DLD1 (cell line): Measurements from ENCODE around the gene CACNB1.

Source experiments
- in situ Hi-C: cut with HindIII; loops from 2 replicates; pipeline ENCODE4 v1.10.0; 2017; ENCODE audit warnings: low sequenced_read_pairs

The CACNB1 gene

DNA sequence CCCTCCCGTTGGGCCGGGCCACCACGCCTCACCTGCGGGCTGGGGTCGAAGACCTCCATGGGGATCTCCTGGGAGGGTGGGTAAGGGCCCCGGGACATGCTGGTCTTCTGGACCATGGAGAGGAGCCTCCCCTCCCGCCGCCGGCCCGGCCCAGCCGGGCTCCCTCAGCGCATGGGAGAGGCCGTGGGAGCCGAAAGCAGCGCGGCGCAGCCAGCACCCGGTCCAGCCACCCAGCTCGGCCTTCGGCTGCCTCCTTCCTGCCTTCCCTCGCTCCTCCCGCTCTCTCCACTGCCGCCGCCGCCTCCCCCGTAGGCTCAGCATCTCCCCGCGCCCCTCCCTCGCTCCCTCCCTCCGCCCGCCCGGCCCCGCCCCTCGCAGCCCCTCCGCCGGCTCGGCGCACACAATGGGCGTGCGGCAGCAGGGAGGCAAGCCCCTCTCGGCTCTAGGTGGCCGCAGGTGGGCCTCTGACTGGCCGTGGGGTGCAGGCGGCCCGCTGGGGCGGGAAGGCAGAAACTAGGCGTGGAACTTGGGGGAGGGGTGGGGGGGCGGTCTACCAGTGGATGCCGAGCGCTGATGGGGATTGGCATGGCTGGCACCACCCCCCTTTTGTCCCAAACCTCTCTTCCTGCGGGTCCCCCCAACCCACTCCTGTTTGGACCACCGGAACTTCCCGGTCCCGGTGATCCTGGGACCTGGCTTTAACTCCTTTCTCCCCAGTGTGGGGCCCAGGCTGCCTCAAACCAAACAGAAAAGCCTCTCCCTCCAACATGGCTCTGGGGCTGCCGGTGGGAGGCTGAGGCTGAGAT, at the start of gene CACNB1:
CACNB1 (minus strand) TSS at position 290 of the 806 bp plus-strand sequence; CDS start at position 116, 174 bp downstream.
- in situ Hi-C loops, result loop anchor here (25.0 kb wide), 1 partner anchor 310 kb away; no protein-coding TSS in a partner anchor

DNA sequence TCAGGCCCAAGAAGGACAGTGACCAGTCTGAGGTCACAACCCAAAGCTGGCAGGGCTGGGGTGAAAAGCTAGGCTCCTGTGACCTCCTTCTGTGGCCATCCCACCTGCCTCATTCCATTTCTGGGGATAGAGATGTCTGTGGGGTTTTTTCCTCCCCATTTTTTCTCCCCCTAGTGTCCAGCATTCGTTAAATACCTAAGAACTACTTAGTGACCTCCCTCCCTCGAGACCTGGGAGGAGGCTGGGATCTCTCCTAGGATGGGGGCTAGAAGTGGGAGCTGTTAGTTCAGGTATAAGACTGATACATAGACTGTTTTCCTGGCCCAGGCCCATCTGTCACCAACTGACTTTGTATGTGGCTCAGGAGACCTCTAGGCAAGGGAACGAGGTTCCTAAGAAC, 48.8 kb upstream of the CACNB1 start:
- in situ Hi-C loops, result no loop called here

DNA sequence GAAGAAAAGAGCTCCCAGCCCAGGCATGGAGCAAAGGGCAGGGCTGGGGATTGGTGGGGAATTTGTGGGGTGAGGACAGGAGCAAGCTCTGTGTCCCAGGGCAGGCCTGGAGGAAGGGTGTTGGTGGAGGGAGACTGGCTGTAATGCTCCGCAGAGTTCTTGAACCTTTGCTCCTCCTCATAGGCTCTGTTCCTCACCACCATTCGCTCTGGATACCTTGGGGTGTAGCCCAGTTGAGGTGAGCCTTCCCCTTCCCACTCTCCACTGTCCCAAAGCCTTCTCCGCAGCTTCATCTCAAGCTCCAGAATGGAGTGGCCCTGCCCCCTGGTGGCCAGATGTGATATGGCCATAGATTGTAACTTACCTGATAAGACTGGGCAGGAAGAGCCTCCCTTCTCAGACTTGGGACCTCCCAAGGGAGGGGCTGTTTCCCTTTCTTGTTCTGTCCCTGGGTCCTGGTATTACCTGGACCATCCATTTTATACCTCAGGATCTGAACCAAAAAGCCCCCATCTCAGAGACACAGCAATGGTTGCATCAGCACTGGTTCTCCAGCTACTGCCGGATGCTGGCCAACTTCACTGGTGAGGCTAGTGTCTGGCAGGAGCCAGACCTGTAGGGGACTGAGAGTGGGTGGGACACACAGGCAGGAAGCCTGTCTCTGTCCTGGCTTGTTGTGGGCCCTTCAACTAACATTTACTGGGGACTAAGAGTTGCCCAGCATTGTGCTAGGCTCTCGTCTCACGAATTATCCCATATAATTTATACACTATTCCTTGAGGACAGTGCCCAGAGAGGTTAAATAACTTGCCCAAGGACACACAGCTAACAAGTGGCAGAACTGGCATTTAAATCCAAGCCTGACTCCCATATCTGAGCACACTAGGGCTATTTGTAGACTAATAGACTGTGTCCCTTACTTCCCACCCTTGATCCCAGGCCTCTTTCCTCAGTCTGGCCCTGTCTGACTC, 47.4 kb upstream of the CACNB1 start:
- in situ Hi-C loops, result no loop called here

DNA sequence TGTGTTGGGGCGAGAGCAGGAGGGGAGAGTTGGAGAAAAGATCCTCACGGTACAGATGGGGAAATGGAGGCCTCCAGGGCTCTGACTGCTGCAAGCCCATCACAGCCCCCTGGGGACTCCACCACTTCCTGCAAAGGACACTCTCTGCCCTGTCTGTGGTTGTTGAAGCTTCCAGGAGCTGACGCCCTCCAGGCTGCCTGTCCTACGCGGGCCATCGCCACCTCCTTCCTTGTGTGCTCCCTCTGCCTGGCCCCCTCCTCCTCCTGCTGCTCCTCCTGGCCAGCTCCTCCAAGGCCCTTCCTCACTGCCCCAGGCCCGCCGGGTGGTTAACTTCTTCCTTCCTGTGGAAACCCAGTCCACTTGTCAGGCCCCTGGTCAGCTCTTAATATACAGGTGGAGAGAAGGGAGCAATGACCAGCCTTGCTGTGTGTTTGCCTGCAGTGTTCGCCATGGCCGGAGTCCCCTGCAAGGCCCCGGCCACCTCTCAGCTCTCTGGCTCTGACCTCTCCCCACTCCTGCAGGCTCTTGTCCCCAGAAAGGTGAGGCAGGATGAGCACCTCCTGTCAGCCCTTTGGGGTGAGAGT, 46.6 kb upstream of the CACNB1 start:
- in situ Hi-C loops, result no loop called here

DNA sequence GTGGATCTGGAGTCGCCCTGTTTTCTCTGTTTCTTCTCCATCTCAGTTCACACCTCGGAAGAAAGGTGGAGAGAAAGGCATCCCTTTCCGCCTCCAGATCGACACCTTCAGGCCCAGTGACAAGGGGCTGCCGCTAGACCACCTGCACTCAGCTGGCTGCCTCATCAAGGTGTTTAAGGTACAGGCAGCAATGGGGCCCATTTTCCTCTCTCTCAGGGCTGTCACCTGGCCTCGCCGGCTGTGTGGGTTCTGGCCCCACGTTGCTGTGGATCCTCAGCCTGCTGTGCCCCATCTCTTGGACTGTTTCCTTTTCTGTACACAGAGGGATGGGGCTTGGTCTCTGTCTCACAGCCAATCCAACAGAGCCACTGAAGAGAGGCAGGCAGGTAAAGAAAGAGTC, 45.7 kb upstream of the CACNB1 start:
- in situ Hi-C loops, result no loop called here

DNA sequence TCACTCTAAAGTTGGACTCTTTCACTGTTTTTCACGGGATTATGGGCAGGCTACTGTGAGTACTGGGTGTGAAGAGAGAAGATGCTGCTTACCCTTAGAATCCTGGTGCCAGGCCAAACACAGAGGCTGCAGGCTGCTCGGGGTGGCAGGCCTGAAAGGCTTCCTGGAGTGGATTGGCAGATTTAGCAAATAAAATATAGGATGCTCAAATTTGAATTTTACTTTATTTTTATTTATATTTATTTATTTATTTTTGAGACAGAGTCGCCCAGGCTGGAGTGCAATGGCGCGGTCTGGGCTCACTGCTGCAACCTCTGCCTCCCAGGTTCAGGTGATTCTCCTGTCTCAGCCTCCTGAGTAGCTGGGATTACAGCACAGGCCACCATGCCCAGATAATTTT, 43.2 kb upstream of the CACNB1 start:
- in situ Hi-C loops, result no loop called here

DNA sequence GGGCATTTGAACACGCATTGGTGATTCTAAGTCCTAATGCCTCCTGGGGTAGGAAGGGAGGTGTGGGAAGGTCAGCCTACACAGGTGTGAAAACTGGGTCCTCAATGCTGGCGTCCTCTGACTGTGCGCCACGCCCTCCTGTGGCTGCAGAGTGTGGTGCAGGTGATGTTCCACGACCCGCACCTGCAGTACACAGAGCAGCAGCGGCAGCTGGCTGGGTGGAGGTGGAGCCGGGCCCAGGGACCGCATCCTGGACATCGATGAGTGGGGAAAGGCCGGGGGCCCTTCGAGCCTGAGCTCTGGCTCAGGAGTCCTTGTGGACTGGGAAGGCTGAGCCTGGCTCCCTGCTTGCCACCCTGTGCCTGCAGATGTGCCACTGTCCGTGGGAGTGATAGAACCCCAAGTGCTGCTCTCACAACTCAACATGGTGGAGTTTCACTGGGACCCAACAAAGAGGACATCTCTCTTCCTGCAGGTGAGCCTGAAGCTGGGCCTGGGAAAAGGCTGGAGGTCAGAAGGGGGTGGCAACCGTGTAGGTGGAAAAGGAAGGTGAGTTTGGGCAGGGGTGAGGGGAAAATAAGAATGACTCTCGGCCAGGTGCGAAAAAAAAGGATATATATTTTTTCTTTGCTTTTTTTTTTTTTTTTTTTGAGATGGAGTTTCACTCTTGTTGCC, 42.3 kb upstream of the CACNB1 start:
- in situ Hi-C loops, result no loop called here

DNA sequence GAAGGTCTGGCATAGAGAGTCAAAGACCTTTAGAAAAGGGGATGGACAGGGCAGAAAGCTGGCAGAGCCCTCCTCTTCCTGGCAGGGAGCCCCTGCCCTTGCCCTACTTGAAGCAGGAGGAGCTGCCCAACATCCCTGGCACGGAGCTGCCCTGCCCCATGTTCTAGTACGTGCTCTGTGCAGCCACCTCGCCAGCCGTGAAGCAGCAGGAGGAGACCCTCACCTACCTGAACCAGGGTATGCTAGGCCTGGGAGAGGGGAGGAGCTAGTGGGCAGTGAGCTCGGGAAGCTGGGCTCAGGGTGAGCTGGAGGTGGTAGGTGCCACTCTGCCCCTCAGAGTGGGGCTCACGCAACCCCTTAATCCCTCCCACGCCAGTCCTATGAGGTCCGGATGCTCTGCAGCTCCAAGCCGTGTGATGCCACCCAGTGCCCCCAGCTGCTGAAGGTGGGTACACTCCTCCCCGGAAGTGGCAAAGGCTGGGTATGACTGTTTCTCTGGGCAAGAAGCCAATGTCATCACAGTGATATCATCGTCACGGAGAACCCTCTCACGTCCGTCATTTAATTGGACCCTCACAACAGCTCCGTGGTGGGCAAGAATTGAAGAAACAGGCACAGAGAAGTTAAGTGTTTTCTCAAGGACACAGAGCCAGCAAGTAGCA, 41.0 kb upstream of the CACNB1 start:
- in situ Hi-C loops, result no loop called here

DNA sequence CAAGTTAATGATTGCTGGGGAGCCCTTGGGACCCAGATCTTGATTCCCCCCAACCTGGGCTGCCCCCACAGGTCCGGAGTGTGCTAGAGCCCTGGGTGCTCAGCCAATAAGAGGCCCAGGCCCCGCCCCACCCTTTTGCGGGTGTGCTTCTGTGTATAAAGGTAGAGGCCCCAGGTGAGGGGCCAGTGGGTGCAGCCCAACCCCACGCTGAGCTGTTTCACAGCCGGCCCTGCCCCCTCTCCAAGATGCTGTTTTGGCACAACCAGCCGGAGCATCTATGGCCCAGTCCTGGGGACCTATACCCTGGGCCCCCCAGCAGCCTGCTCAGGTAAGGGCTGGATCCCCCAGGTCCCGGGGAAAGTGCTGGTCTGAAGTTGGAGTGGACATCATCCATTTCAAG, 40.1 kb upstream of the CACNB1 start:
- in situ Hi-C loops, result no loop called here

DNA sequence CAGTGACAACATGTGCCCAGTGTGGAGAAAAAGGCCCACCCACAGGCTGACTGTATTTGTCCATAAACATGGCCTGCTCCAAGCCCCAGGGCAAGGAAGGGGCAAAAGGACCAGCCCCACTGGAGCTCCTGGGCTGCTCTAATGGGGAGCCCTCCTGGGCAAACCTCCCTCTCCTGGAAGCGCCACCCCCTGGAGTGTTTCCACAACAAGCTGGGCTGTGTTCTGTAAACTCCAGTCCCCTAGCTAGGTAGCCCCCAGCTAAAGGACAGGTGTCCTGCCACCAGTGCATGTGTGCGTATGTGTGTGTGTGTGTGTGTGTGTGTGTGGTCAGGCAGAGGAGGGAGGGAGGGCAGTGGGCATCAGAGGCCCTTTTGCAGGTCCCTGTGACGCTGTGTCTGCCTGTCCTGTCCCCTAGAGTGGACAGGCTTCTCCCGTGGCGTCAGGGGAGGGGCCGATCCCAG, 39.5 kb upstream of the CACNB1 start:
- in situ Hi-C loops, result no loop called here

DNA sequence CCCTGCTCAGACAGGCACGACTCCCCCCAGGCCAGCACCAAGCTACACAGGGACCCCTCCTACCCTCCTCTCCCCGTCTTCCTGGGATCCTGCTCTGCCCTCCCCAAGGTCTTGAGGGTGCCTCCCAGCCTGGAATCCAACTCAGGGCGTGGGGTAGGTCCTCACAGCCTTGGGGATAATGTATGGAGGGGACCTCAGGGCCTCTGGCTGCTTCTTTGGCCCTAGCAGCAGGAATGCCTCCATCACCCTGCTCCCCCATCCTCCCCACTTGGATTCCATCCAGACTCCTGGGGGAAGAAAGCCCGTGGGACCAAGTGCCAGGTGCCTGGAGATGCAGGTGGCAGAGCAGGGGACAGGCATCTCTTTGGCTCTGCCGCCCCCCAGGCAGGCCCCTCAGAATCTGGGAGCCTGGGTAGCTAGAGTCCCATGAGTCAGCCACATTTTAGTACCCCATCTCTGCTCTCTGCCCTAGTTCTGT, 39.0 kb upstream of the CACNB1 start:
- in situ Hi-C loops, result no loop called here

DNA sequence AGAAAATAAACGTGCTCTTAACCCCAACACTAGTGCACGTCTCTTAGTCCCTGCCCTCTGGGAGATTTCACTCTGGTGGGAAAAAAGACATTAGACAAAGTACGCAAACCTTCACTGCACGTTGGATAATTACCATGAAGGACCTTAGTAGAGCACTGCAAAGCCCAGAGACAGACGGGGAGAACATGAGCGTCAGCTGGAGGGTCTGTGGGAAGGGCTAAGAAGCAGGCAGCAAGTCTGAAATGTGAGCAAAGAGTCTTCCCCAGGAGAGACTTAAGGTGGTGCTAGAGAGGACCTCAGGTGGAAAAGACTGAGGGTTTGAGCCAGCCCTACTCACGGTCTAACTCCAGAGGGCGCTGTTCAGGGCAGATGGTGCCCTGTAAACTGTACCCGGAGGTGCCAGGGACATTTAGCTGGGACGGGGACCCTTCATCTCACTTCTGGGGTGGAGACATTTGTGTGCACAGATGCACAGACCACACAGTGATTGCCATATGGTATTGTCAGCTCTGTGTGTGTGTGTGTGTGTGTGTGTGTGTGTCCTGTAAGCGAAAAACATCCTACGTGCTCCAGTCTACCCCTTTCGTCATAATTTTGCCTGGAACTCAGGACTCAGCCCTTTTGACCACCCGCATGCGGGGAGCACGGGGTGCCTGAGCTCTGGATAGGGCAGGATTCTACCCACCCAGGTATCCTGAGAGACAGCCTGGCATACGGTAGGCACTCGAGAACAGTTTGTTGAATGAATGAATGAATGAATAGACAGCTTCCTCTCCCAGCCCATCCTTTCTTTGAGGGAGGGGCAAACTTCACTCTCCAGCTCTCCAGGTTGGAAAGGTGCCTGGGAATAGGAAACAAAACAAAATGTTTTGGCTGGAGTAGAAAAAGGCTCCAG, 38.3 kb upstream of the CACNB1 start:
- in situ Hi-C loops, result no loop called here

DNA sequence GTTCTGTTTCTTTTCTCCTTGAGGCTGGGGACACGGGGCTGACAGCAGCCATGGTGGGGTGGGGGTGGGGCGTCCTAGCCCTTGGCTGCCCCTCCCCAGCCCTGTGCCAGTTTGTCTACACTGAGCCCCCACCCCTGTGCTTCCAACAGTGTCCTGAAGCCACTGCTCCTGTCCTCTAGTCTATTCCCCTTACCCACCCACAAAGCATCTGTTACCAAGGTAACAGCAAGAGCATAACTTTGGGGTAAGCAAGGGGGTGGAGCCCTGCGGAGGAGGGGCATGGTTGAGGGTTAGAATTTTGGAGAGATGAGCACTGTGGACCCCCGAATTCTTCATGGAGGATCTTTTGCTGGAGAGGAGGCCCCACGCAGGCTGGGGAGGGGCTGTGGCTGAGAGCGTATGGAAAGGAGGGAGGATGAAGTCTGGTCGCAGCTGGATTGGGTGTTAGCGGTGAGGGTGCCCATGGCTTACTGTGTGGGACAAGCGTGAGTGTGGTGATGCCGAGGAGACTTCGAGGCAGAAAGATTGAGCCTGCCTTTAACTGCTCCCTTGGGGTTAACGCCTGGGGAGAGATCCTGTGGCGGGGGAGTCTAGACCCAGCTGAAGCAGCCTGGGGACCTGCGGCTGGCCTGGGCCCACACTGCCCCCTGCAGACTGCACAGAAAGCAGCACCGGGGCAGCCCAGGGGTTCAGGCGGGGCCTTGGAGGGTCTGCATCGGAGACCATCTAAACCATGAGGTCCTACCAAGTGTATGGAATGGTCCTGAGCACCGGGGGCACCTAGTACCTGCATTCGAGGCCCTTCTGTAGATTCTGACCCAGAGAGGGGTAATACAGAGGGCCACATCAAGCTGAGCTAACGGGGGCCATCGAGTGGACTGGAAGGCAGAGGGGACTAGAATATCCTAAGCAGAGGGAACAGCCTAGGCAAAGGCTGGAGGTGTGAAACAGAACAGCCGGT, 34.4 kb upstream of the CACNB1 start:
- in situ Hi-C loops, result no loop called here

DNA sequence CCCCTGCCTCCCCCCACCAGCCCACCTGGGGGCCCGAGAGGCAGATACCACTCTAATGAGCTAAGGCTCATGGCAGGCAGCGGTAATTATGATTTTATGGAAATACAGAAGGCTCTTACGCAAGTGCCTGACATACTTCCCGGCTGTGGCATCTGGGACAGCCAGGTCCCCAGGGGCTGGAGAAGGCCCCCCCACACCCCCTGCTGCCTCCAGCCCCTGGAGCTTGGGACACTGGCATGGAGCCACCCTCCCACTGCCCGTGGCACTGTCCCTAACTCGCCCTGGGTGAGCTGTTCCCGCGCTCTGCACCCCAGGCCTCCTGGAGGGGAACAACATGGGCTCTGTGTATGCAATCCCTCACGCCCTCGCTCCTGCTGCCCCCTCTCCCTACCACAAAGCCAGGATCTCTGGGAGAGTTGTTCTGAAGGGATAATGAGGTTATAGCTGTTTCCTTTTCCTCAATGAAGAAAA, 33.7 kb upstream of the CACNB1 start:
- in situ Hi-C loops, result no loop called here

DNA sequence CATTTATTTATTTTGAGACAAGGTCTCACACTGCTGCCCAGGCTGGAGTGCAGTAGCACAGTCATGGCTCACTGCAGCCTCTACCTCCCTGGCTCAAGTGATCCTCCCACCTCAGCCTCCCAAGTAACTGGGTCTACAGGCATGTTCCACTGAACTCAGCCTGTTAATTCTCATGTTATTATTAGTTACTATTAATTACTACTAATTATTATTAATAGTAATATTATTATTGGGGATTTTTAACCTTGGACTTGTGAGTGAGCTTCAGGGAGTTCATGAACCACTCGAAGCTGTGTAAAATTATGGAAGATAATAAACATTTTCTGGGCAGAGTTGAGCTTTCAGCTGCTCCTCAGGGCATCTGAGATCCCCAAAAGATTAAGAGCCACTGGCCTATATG, 32.9 kb upstream of the CACNB1 start:
- in situ Hi-C loops, result no loop called here

DNA sequence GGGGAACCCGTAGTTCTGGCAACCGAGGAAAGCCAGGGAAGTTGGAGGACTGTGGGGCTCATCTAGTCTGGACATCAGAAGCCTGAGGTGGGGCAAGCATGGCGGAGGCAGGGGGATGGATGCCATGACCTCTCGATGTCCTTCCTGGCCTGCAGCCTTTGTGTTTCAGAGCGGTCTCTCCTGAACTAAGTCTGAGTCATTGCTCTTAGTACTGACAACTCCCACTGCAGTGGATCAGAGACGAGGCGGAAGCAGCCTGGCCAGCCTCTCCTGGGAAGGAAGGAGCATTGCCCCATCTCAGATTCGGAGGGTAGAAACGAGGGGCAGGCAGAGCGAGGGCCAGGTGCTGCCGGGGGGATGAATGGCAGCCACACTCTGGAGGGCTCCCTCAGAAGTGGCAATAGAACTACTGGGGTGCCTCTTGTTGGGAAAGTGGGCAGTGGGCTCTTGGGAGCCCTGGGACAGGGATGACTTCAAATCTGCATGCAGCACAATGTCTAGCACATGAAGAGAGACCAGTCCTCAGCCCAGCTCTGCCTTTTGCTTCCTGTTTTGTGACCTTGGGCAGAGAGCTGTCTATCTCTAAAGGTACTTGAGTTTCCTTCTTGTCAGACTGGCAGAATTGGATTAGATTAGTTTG, 31.9 kb upstream of the CACNB1 start:
- in situ Hi-C loops, result no loop called here

DNA sequence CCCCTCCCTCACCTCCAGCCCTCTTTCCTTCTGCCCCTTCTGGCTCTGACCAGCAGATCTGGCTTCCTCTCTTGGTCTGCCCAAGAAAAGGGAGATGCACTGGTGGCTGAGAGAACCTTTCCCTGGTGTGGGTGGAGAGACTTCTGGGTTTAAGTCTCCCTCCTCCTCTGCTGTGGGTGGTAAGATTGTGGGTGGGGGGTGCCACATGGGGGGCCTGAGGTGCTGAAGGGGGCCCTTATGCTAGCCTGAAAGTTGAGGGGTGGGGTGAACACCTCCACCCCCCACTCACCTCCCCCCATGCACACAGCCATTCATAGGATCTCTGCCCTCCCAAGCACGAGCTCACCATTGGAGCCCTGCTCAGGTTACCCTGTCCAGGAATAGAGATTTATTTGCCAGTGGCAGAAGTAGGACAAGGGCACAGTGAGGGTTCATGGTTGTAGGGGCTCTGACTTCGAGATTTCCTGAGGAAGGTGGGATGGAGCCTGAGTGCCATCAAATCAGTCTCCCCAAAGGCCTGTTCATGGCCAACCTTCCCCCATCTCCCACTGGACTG, 30.0 kb upstream of the CACNB1 start:
- in situ Hi-C loops, result no loop called here
